GM12865 (cell line): ENCODE results near the gene INSIG2.

Source experiments
- DNase-seq: peaks from one replicate; pipeline ENCODE4 v3.0.0; 2010; ENCODE audit warnings: low read depth
- H3K4me3 ChIP-seq: 2 replicates; pipeline ENCODE4 v1.5.1; 2011; ENCODE audit warnings: mild to moderate bottlenecking, low read depth, low read length, control low read depth
- TF ChIP-seq, protein P1 (sequence below): IDR thresholded peaks from 2 replicates; pipeline ENCODE4 v1.5.1; 2011; ENCODE audit warnings: low read length, control low read depth, low read depth, inconsistent platforms; ENCODE audit not compliant: insufficient read depth; ENCODE audit errors: missing control alignments

The INSIG2 gene

DNA sequence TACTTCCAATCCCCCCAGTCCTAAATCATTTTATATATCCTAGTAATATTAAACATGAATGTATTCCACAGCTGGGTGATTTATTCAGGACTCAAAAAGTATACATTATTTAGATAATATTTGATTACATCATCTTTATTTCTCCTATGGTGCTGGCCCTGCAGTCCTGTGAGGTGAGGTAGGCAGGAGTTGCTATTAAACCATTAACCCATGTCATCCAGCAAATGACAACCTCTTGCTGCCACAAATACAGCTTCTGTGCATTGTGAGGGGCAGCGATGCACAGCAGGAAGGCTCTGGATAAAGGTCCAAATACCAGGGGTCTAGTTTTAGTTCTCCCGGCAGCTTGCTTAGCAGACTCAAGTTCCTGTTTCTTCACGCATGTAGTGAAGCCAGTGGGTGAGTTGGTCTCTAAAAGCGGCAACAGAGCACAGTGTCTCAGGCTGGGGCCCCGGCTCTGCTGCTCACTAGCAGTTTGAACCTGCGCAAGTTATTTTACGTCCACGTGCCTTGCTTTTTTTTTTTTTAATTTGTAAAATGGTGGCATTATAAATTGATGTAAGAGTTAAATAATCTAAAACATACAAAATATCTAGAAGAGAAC lies 36.1 kb downstream of the INSIG2 start:
- H3K4me3 ChIP-seq, result no peak overlapping the region
- no peak for DNase-seq
- TF ChIP-seq, protein P1, sequence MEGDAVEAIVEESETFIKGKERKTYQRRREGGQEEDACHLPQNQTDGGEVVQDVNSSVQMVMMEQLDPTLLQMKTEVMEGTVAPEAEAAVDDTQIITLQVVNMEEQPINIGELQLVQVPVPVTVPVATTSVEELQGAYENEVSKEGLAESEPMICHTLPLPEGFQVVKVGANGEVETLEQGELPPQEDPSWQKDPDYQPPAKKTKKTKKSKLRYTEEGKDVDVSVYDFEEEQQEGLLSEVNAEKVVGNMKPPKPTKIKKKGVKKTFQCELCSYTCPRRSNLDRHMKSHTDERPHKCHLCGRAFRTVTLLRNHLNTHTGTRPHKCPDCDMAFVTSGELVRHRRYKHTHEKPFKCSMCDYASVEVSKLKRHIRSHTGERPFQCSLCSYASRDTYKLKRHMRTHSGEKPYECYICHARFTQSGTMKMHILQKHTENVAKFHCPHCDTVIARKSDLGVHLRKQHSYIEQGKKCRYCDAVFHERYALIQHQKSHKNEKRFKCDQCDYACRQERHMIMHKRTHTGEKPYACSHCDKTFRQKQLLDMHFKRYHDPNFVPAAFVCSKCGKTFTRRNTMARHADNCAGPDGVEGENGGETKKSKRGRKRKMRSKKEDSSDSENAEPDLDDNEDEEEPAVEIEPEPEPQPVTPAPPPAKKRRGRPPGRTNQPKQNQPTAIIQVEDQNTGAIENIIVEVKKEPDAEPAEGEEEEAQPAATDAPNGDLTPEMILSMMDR, result no peak

- DNase-seq, result no peak
- H3K4me3 ChIP-seq, result no peak overlapping the region
- TF ChIP-seq, protein P1, result no peak
These were observed 39.0 kb downstream of the INSIG2 start for GRCh38 chr2:118127250-118127649.

GRCh38 chr2:118128826-118129225 lies 40.6 kb downstream of the INSIG2 start:
- TF ChIP-seq, protein P1, result no peak
- DNase-seq, result no peak

DNA sequence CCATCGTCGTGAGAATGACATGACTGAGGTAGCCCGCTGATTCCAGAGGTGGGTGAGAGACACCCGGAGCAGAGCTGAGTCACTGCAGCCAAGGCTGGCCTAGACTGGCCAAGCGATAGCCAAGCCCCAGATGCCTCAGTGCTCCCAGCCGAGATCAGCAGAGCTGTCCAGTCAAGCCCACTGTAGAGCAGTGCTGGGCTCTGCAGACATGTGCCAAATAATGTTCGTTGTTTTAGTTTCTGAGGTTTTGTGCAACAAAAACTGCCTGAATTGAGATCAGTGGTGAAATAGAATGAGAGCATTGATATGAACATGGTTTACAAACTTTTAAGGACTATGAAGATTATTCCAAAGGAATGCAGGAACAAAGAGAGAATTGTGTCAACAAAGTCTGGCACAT lies 42.1 kb downstream of the INSIG2 start:
- no peak for DNase-seq

More at GRCh38 chr2:118128826-118129225, 40.6 kb downstream of the INSIG2 start:
- H3K4me3 ChIP-seq, result no peak overlapping the region

GRCh38 chr2:118131771-118132170 lies 43.5 kb downstream of the INSIG2 start:
- TF ChIP-seq, protein P1, result no peak
- no peak overlapping the region for H3K4me3 ChIP-seq
- no peak for DNase-seq

More for the DNA sequence above, 42.1 kb downstream of the INSIG2 start:
- no peak overlapping the region for H3K4me3 ChIP-seq
- TF ChIP-seq, protein P1, result no peak

DNA sequence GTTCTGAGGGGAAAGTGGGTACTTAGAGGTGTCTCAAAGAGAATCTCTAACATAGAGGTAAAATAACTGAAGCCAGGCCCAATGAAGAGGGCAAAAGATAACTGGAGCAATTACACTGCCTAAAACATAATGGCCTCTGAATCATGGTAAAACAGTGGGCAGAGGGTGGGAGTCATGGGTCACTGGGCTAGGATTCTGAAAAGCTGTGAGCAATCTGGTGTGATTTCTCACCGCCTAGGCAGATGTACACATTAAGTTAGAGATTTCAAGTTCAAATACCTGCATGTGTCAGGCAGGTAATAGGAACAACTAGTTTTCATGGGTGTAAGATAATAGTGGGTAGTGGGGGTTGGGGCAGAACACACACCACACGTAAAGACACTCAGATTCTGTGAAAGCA lies 45.6 kb downstream of the INSIG2 start:
- DNase-seq, result no peak
- H3K4me3 ChIP-seq, result no peak overlapping the region
- TF ChIP-seq, protein P1, result no peak

DNA sequence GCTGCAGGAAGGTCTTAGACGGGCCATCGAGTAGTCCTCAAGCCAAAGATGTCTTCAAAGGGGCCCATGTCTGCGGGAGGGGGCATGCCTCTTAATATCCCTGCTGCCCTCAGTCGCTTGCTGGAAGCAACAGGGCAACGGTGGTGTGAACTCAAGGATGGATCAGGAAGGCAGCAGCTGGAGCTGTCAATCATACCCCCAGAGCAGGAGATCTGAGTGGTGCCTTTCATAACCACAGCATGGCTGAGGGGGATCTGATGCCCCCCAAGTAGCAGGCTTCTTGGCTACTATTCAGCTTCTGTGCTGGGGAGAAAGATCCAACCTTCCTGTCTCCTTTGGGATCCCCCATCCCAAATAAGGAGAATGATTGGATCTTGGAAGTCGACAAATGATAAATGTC lies 46.4 kb downstream of the INSIG2 start:
- no peak overlapping the region for H3K4me3 ChIP-seq
- TF ChIP-seq, protein P1, result no peak
- DNase-seq, result no peak
